ENCODE data around the gene EYS.

EYS gene

GRCh38 chr6:64696053-64696452 lies 1011.0 kb downstream of the EYS start:
- H3K27ac ChIP-seq = no peak overlapping the region
- TF ChIP-seq CTCF (conservative IDR thresholded peaks at IDR 0.05) (no peak), ZFX (IDR thresholded peaks at IDR 0.05) (no peak)

- H3K27ac ChIP-seq = no peak overlapping the region
- no peak for TF ChIP-seq ZFX (IDR thresholded peaks at IDR 0.05)
- no peak for TF ChIP-seq CTCF (conservative IDR thresholded peaks at IDR 0.05)
Measured at GRCh38 chr6:64694356-64694755, 1012.7 kb downstream of the EYS start.

GRCh38 chr6:64691064-64691463 lies 1016.0 kb downstream of the EYS start:
- no peak for TF ChIP-seq ZFX (IDR thresholded peaks at IDR 0.05)
- no peak overlapping the region for H3K27ac ChIP-seq

GRCh38 chr6:64685401-64685800 lies 1021.6 kb downstream of the EYS start:
- TF ChIP-seq ZFX (IDR thresholded peaks at IDR 0.05) = no peak
- no peak for TF ChIP-seq CTCF (conservative IDR thresholded peaks at IDR 0.05)
- H3K27ac ChIP-seq = no peak overlapping the region

GRCh38 chr6:64683682-64684081 lies 1023.3 kb downstream of the EYS start:
- no peak overlapping the region for H3K27ac ChIP-seq

GRCh38 chr6:64681416-64682160 lies 1025.4 kb downstream of the EYS start:
- no peak overlapping the region for H3K27ac ChIP-seq
- TF ChIP-seq CTCF (conservative IDR thresholded peaks at IDR 0.05) = no peak
- no peak for TF ChIP-seq ZFX (IDR thresholded peaks at IDR 0.05)

More at GRCh38 chr6:64683682-64684081, 1023.3 kb downstream of the EYS start:
- TF ChIP-seq ZFX (IDR thresholded peaks at IDR 0.05) (no peak), CTCF (conservative IDR thresholded peaks at IDR 0.05) (no peak)

- H3K27ac ChIP-seq = no peak overlapping the region
Measured at GRCh38 chr6:64680446-64680845, 1026.6 kb downstream of the EYS start.

More at GRCh38 chr6:64680446-64680845, 1026.6 kb downstream of the EYS start:
- TF ChIP-seq ZFX (IDR thresholded peaks at IDR 0.05) (no peak), CTCF (conservative IDR thresholded peaks at IDR 0.05) (no peak)

All from C4-2B (cell line).